CD4-positive, alpha-beta T cell (primary cell): Measurements from ENCODE around the gene LEFTY1. TPM values are rescaled to one million over a fixed set of nuclear protein-coding genes. Genes with fewer than 3 reads are reported as not detected.
A peak's percentile ranks its signal among the peaks of the same experiment; 100 is the strongest.

Experiments
- ATAC-seq: fragments of 200-7000 bp; cut with Tn5 transposase; one replicate; pipeline ENCODE4 v1.10.0; 2022; ENCODE audit warnings: mild to moderate bottlenecking; ENCODE audit not compliant: poor library complexity
- CTCF ChIA-PET: fragments of 350-600 bp; sonication (Branson Sonifier 250); formaldehyde crosslinking; loops from one replicate; lab custom pipeline; 2021; ENCODE audit warnings: antibody characterized with exemption, inconsistent platforms; lab: Charles Lee
- POLR2A ChIA-PET: fragments of 350-600 bp; sonication (Branson Sonifier 250); formaldehyde crosslinking; loops from one replicate; lab custom pipeline; 2021; ENCODE audit warnings: antibody characterized with exemption, inconsistent platforms; lab: Charles Lee
- DNase-seq, 14 experiments: peaks; one replicate each; pipeline ENCODE4 v3.0.0-alpha.2; 2013 to 2020; ENCODE audit warnings: mixed read lengths in 2 of 14
- H3K27ac ChIP-seq, 2 donors: one replicate each; pipeline versions ENCODE4 v1.5.1 to v1.7.0; 2013; ENCODE audit warnings: low read length in 2 of 2, low read depth in 1 of 2, mild to moderate bottlenecking in 1 of 2
- H3K27me3 ChIP-seq, 2 experiments: 1 replicate in 1 of 2; 2 replicates in 1 of 2; pipeline versions ENCODE4 v1.6.1 to v1.7.0; 2013; ENCODE audit warnings: low read length in 2 of 2, control low read depth in 1 of 2, mild to moderate bottlenecking in 1 of 2, moderate library complexity in 1 of 2; ENCODE audit not compliant: insufficient read depth in 2 of 2, control insufficient read depth in 1 of 2
- H3K36me3 ChIP-seq: one replicate; pipeline ENCODE4 v1.6.1; 2013; ENCODE audit warnings: low read length, control low read depth; ENCODE audit not compliant: insufficient read depth
- H3K4me1 ChIP-seq: one replicate; pipeline ENCODE4 v1.6.1; 2013; ENCODE audit warnings: low read length, control low read depth; ENCODE audit not compliant: insufficient read depth
- H3K4me3 ChIP-seq: one replicate; pipeline ENCODE4 v1.5.1; 2013; ENCODE audit warnings: mild to moderate bottlenecking, low read length, moderate library complexity
- H3K9me3 ChIP-seq, 2 experiments: 1 replicate in 1 of 2; 2 replicates in 1 of 2; pipeline versions ENCODE4 v1.6.1 to v1.7.0; 2013; ENCODE audit warnings: low read length in 2 of 2, mild to moderate bottlenecking in 2 of 2, control low read depth in 1 of 2, moderate library complexity in 1 of 2; ENCODE audit not compliant: control insufficient read depth in 1 of 2, insufficient read depth in 1 of 2
- H3K27ac Mint-ChIP-seq: one replicate; pipeline ENCODE4 v1.8.0; 2020; ENCODE audit warnings: mixed read lengths
- H3K27me3 Mint-ChIP-seq: one replicate; pipeline ENCODE4 v1.8.0; 2021; ENCODE audit warnings: mixed read lengths
- H3K36me3 Mint-ChIP-seq: one replicate; pipeline ENCODE4 v1.8.0; 2021; ENCODE audit warnings: low read depth, mixed read lengths
- H3K4me1 Mint-ChIP-seq: one replicate; pipeline ENCODE4 v1.8.0; 2021; ENCODE audit warnings: low read depth, mixed read lengths
- H3K4me3 Mint-ChIP-seq: one replicate; pipeline ENCODE4 v1.8.0; 2020; ENCODE audit warnings: mild to moderate bottlenecking, mixed read lengths
- H3K9me3 Mint-ChIP-seq: one replicate; pipeline ENCODE4 v1.8.0; 2020; ENCODE audit warnings: mixed read lengths
- CTCF ChIP-seq: fragments of 200-600 bp; IDR thresholded peaks from one replicate; pipeline ENCODE4 v1.8.0; 2022; ENCODE audit warnings: antibody characterized with exemption, mild to moderate bottlenecking
- intact Hi-C, 2 experiments: fragments of 100-400 bp; cut with DNase I in 1 of 2; cut with micrococcal nuclease in 1 of 2; formaldehyde crosslinking; loops; one replicate each; pipeline versions ENCODE4 v1.15.1 to v1.9.0; 2023 to 2025; cut with DNase I, micrococcal nuclease
- total RNA-seq, 174 experiments: library from RNA in 2 of 174; stranded (reverse) in 2 of 174; gene quantifications; one replicate each; pipeline ENCODE4 v1.2.3 and lab custom pipeline; 2021 to 2026

LEFTY1 gene
- total RNA-seq, 2 experiments from 2014 or later, result not detected

GRCh38 chr1:225844236-225845061 lies 44.5 kb downstream of the LEFTY1 start:
- ATAC-seq (no peak), DNase-seq (no peak)
- ChIA-PET POLR2A (interaction anchor here (0.7 to 2.2 kb wide), 7 partner anchors 10 to 67 kb away, joined by 3 to 6 read pairs (median 4); partner anchors contain the start of genes SRP9 and TMEM63A), CTCF (no interaction called here)
- Mint-ChIP-seq H3K27ac (peak overlapping the region; percentile 69), H3K9me3 (no peaks in the 10 kb centered on the region), H3K36me3 (peaks cover 31% of the 10 kb centered on the region), H3K27me3 (no peaks in the 10 kb centered on the region), H3K4me3 (no peak overlapping the region), H3K4me1 (peaks cover 56% of the 10 kb centered on the region)
- no peak for TF ChIP-seq CTCF
- H3K27me3 ChIP-seq, result no peaks in the 10 kb centered on the region
- peaks cover 41% of the 10 kb centered on the region for H3K36me3 ChIP-seq
- peak overlapping the region in 1 of 2 donors; percentile 31 for H3K27ac ChIP-seq
- H3K4me1 ChIP-seq, result peaks cover 39% of the 10 kb centered on the region
- no peak overlapping the region for H3K4me3 ChIP-seq
- intact Hi-C loops, result loop anchor here in 1 of 2 experiments (5.0 to 10.0 kb wide), 3 partner anchors 72 to 367 kb away; no protein-coding TSS in a partner anchor
- no peaks in the 10 kb centered on the region for H3K9me3 ChIP-seq

- Mint-ChIP-seq H3K4me1 (peaks cover 47% of the 10 kb centered on the region), H3K36me3 (peaks cover 22% of the 10 kb centered on the region), H3K27me3 (no peaks in the 10 kb centered on the region), H3K4me3 (no peak overlapping the region), H3K27ac (peak overlapping the region; percentile 69), H3K9me3 (no peaks in the 10 kb centered on the region)
- Histone ChIP-seq H3K36me3 (peaks cover 30% of the 10 kb centered on the region), H3K27me3 (no peaks in the 10 kb centered on the region), H3K4me3 (no peak overlapping the region), H3K27ac (no peak overlapping the region), H3K9me3 (no peaks in the 10 kb centered on the region), H3K4me1 (peaks cover 36% of the 10 kb centered on the region)
- no peak for ATAC-seq
- POLR2A ChIA-PET, result interaction anchor here (1.3 to 5.6 kb wide), 4 partner anchors 8 to 81 kb away, joined by 4 to 23 read pairs (median 6); partner anchors contain the start of genes PYCR2, SRP9 and TMEM63A
- TF ChIP-seq CTCF, result no peak
- CTCF ChIA-PET, result no interaction called here
- intact Hi-C loops, result loop anchor here in 1 of 2 experiments (5.0 to 10.0 kb wide), 3 partner anchors 71 to 366 kb away; no protein-coding TSS in a partner anchor
- DNase-seq, result no peak
Measured at GRCh38 chr1:225843426-225843795, 45.5 kb downstream of the LEFTY1 start.

- Mint-ChIP-seq H3K36me3 (peaks cover 17% of the 10 kb centered on the region), H3K27me3 (no peaks in the 10 kb centered on the region), H3K4me1 (peaks cover 45% of the 10 kb centered on the region), H3K4me3 (no peak overlapping the region), H3K27ac (peak overlapping the region; percentile 69), H3K9me3 (no peaks in the 10 kb centered on the region)
- DNase-seq (no peak), ATAC-seq (no peak)
- intact Hi-C loops, result loop anchor here in 1 of 2 experiments (5.0 to 10.0 kb wide), 3 partner anchors 71 to 366 kb away; no protein-coding TSS in a partner anchor
- peak overlapping the region in 1 of 2 donors; percentile 11 for H3K27ac ChIP-seq
- ChIA-PET CTCF (no interaction called here), POLR2A (interaction anchor here (0.8 to 5.6 kb wide), 5 partner anchors 8 to 81 kb away, joined by 4 to 23 read pairs (median 5); partner anchors contain the start of genes PYCR2, SRP9 and TMEM63A)
- H3K27me3 ChIP-seq, result no peaks in the 10 kb centered on the region
- peaks cover 30% of the 10 kb centered on the region for H3K4me1 ChIP-seq
- H3K9me3 ChIP-seq, result no peaks in the 10 kb centered on the region
- H3K4me3 ChIP-seq, result no peak overlapping the region
- TF ChIP-seq CTCF, result no peak
- H3K36me3 ChIP-seq, result peaks cover 25% of the 10 kb centered on the region
Measured at GRCh38 chr1:225842788-225843425, 46.0 kb downstream of the LEFTY1 start.
